IMR-90 (cell line): Measurements from ENCODE around the gene RNF180.

Source experiments
- CEBPB ChIP-seq: IDR thresholded peaks from 2 replicates; pipeline ENCODE4 v1.6.1; 2012; ENCODE audit warnings: low read depth, low read length, improper control_type of control experiment
- CTCF ChIP-seq: conservative IDR thresholded peaks from 2 replicates; pipeline ENCODE4 v1.5.1; 2012; ENCODE audit warnings: mild to moderate bottlenecking, low read depth, low read length, improper control_type of control experiment
- ELK1 ChIP-seq: fragments of 150-350 bp; IDR thresholded peaks from 2 replicates; pipeline ENCODE4 v1.6.1; 2016; ENCODE audit warnings: low read depth, mild to moderate bottlenecking, low read length, moderate library complexity, borderline replicate concordance
- FOS ChIP-seq: fragments of 150-350 bp; IDR thresholded peaks from 2 replicates; pipeline ENCODE4 v1.6.1; 2016; ENCODE audit warnings: low read depth, low read length
- MAZ ChIP-seq: IDR thresholded peaks from 2 replicates; pipeline ENCODE4 v1.6.1; 2012; ENCODE audit warnings: low read depth, mild to moderate bottlenecking, low read length, improper control_type of control experiment, moderate library complexity, borderline replicate concordance
- MXI1 ChIP-seq: IDR thresholded peaks from 2 replicates; pipeline ENCODE4 v1.6.1; 2012; ENCODE audit warnings: low read depth, mild to moderate bottlenecking, low read length, moderate library complexity, borderline replicate concordance
- POLR2A ChIP-seq: IDR thresholded peaks from 2 replicates; pipeline ENCODE4 v1.6.1; 2012; ENCODE audit warnings: mild to moderate bottlenecking, low read depth, low read length
- USF2 ChIP-seq: fragments of 150-350 bp; IDR thresholded peaks from 2 replicates; pipeline ENCODE4 v1.6.1; 2017; ENCODE audit warnings: mild to moderate bottlenecking, antibody characterized with exemption, low read length, low read depth

- no peak for TF ChIP-seq CTCF
- no peak for TF ChIP-seq POLR2A
- no peak for TF ChIP-seq USF2
- TF ChIP-seq CEBPB, result no peak
- no peak for TF ChIP-seq MAZ
- no peak for TF ChIP-seq MXI1
- TF ChIP-seq FOS, result no peak
- TF ChIP-seq ELK1, result no peak
Measured at GRCh38 chr5:64206653-64207052, 41.0 kb downstream of the RNF180 start.
